IPS-18a (cell line): ENCODE results near the gene ROBO1.
"Not testable (repeated sequence)": the region's sequence is repeated elsewhere in the genome, so short reads cannot be mapped to it uniquely, and the experiment has no call there.

Experiments used
- H3K27ac ChIP-seq: one replicate; pipeline ENCODE4 v1.5.1; 2013; ENCODE audit warnings: low read length
- H3K27me3 ChIP-seq: one replicate; pipeline ENCODE4 v1.6.1; 2013; ENCODE audit warnings: mild to moderate bottlenecking, low read length; ENCODE audit not compliant: control insufficient read depth, insufficient read depth
- H3K36me3 ChIP-seq: one replicate; pipeline ENCODE4 v1.6.1; 2013; ENCODE audit warnings: low read depth, low read length; ENCODE audit not compliant: control insufficient read depth
- H3K4me1 ChIP-seq: one replicate; pipeline ENCODE4 v1.6.1; 2013; ENCODE audit warnings: low read depth, low read length; ENCODE audit not compliant: control insufficient read depth
- H3K4me3 ChIP-seq: one replicate; pipeline ENCODE4 v1.5.1; 2013; ENCODE audit warnings: low read length
- H3K9ac ChIP-seq: one replicate; pipeline ENCODE4 v1.6.1; 2013; ENCODE audit warnings: mild to moderate bottlenecking, low read length, moderate library complexity
- H3K9me3 ChIP-seq: one replicate; pipeline ENCODE4 v1.6.1; 2013; ENCODE audit warnings: low read depth, low read length; ENCODE audit not compliant: control insufficient read depth

ROBO1 gene

DNA sequence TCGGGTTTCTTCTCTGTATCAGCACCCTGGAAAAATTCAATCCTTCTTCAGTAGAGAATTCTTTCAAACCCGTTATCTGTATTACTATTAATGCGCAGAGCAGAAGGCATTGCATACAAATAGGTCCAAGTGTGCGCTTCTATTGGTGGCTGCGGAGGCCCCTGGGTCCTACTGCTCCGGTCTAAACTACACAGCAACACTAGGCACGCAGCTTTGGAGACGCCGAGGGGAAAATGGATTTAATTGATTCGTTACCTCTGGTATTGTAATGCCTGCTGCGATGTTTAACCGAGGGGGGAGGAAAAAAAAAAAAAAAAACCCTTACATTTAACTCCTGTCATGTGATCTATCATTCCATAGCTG is at the start of gene ROBO1:
ROBO1 (minus strand) TSS at position 94 of the 363 bp plus-strand sequence.
- H3K9ac ChIP-seq, result no peak within 1 kb of the TSS
- H3K4me3 ChIP-seq, result peak within 1 kb of the TSS; percentile 56
- no peak within 1 kb of the TSS for H3K27ac ChIP-seq
- H3K4me1 ChIP-seq, result peaks cover 12% of the 10 kb centered on the region
- no peaks in the 10 kb centered on the region for H3K9me3 ChIP-seq
- no peaks in the 10 kb centered on the region for H3K36me3 ChIP-seq
- H3K27me3 ChIP-seq, result peaks cover 45% of the 10 kb centered on the region

DNA sequence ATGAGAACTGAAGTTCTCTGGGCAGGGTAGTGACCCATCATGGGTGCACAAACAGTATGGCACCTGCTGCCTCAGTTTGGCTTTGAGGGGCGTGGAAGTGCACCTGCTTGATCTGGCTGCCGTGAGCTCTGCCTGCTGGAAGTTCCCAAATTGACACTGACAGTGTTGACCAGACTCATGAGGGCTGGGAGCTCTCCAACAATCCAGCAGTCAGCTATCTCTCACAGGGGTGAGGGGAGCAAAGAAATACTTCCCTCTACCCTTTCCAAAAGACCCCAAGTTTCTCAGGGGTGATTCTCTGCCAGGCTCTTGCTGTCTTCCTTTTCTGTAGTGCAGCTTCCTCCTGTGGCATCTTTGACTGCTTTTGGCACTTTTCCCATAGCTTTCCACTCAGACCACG is 49.4 kb upstream of the ROBO1 start:
- Histone ChIP-seq H3K27me3 (no peaks in the 10 kb centered on the region), H3K9ac (no peak overlapping the region), H3K4me3 (no peak overlapping the region), H3K9me3 (no peaks in the 10 kb centered on the region), H3K4me1 (no peaks in the 10 kb centered on the region), H3K27ac (no peak overlapping the region), H3K36me3 (no peaks in the 10 kb centered on the region)

DNA sequence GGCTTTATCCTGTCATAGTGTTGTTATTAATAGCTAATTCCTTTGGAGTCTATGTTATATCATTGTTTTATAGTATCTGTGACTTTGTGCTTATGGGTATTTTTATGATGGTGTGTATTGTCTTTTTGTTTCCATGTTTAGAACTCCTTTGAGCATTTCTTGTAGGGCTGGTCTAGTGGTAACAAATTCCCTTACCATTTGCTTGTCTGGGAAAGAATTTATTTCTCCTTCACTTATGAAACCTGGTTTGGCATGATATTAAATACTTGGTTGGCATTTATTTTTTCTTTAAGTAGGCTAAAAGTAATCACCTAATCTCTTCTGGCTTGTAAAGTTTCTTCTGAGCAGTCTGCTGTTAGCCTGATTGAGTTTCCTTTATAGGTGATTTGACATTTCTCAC is 47.7 kb upstream of the ROBO1 start:
- Histone ChIP-seq H3K36me3 (no peaks in the 10 kb centered on the region), H3K9me3 (no peaks in the 10 kb centered on the region), H3K27me3 (no peaks in the 10 kb centered on the region), H3K27ac (no peak overlapping the region), H3K4me3 (no peak overlapping the region), H3K9ac (no peak overlapping the region), H3K4me1 (no peaks in the 10 kb centered on the region)

DNA sequence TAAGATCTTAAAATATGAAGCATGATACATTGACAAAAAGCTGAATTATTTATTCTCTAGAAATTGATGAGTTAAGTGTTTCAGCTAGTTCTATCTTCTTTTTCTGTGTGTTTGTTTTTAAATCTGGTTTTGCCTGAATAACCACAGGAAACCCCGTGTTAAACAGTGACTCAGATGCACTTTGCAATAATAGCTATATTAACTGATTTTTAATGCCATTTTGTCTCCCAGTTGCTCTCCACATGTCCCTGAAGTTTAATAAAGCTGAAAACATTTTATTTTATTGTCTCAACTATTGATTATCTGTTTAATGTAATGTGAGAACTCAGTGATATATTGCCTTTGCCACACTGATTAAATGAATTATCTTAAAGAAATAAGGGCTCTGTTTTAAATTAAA is 42.8 kb upstream of the ROBO1 start:
- Histone ChIP-seq H3K4me3 (no peak overlapping the region), H3K9me3 (no peaks in the 10 kb centered on the region), H3K36me3 (no peaks in the 10 kb centered on the region), H3K9ac (no peak overlapping the region), H3K27ac (no peak overlapping the region), H3K4me1 (no peaks in the 10 kb centered on the region), H3K27me3 (no peaks in the 10 kb centered on the region)

DNA sequence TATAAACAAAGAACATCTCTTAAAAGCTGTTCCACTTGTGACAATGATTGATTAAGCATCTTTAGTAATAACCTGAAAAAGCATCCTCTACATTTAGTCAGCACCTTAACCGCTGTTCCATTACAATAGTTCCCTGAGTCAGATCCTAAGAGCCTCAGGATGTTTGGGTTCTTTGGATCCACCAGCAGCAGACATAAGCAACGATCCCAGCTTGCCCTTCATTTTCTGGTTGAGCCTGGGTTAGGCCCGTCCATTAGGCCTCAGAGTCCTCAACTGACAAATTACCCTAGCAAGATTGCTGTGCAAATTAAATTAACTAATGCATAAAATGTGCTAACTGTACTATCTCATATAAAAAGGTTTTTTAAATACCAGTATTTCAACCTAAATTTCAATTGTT is 42.3 kb upstream of the ROBO1 start:
- no peak overlapping the region for H3K4me3 ChIP-seq
- no peaks in the 10 kb centered on the region for H3K36me3 ChIP-seq
- H3K9ac ChIP-seq, result no peak overlapping the region
- no peaks in the 10 kb centered on the region for H3K27me3 ChIP-seq
- H3K4me1 ChIP-seq, result no peaks in the 10 kb centered on the region
- no peaks in the 10 kb centered on the region for H3K9me3 ChIP-seq
- H3K27ac ChIP-seq, result no peak overlapping the region

DNA sequence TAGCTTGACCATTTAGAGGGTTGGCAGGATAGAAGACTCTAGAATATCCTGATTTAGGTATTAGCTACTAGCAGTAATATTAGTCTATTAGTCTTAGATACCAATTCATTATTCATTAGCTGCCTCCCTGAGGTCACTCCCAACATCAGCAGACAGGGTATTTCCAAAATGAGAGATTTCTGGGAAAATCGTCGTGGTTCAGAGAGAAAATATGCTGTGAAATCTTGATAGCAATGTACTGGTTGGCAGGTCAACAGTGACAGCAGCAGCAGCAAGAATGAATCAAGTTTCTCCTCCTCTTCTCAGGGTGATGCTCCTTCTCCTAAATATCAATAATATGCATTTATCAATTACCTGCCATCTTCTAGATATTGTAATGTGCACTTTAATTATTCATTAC is 41.3 kb upstream of the ROBO1 start:
- Histone ChIP-seq H3K9me3 (no peaks in the 10 kb centered on the region), H3K4me3 (no peak overlapping the region), H3K36me3 (no peaks in the 10 kb centered on the region), H3K27ac (no peak overlapping the region), H3K27me3 (no peaks in the 10 kb centered on the region), H3K9ac (no peak overlapping the region), H3K4me1 (no peaks in the 10 kb centered on the region)

DNA sequence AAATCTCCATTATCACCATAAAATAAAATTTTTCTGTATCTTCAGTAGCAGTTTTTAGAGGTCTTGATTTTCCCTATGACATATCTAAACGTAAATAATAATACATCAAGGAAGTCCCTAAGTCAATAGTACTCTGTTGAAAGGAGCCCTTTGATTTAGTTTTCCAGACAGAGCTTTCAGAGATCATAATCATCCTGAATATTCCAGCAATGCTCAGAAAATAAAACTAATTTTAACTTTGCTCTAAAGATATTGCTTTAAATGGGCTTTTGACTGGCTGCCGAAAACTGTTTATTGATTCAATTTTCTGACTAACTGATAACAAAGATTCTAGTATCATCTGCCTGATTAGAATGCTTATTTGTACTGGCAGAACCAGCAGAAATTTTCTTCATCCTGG is 40.7 kb upstream of the ROBO1 start:
- no peaks in the 10 kb centered on the region for H3K4me1 ChIP-seq
- no peaks in the 10 kb centered on the region for H3K27me3 ChIP-seq
- H3K36me3 ChIP-seq, result no peaks in the 10 kb centered on the region
- H3K4me3 ChIP-seq, result no peak overlapping the region
- no peak overlapping the region for H3K27ac ChIP-seq
- H3K9me3 ChIP-seq, result no peaks in the 10 kb centered on the region
- no peak overlapping the region for H3K9ac ChIP-seq

DNA sequence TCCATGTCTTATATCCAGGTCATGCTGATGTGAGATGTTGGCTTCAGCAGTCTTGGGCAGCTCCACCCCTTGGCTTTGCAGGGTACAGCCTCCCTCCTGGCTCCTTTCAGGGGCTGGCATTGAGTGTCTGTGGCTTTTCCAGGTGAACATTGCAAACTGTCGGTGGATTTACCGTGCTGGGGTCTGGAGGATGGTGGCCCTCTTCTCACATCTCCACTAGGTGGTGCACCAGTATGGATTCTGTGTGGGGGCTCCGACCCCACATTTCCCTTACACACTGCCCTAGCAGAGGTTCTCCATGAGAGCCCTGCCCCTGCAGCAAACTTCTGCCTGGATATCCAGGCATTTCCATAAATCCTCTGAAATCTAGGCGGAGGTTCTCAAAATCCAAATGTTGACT is 22.4 kb upstream of the ROBO1 start:
- H3K9me3 ChIP-seq, H3K27ac ChIP-seq, H3K9ac ChIP-seq, H3K4me3 ChIP-seq, H3K36me3 ChIP-seq, H3K27me3 ChIP-seq, H3K4me1 ChIP-seq: not testable (repeated sequence)

DNA sequence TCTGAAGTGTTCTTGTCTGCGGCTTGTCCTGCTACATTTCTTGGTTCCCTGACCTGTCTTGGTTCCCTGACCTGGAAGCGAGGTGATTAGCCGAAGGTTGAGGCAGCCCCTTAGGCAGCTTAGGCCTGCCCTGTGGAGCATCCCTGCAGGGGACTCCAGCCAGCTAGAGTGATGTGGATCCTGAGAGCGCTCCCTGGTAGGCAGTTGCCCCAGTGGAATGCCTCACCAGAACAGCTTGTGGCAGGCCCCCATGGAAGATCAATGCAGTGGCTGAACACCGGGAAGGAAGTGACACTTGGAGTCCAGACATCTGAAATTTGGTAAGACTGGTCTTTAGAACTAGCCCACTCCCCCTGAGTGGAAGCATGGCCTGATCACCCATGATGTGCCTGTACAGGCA is 5.5 kb upstream of the ROBO1 start:
- Histone ChIP-seq H3K27ac (no peak overlapping the region), H3K27me3 (peaks cover 5% of the 10 kb centered on the region), H3K9ac (no peak overlapping the region), H3K4me3 (no peak overlapping the region), H3K4me1 (peaks cover 9% of the 10 kb centered on the region), H3K36me3 (no peaks in the 10 kb centered on the region), H3K9me3 (no peaks in the 10 kb centered on the region)

DNA sequence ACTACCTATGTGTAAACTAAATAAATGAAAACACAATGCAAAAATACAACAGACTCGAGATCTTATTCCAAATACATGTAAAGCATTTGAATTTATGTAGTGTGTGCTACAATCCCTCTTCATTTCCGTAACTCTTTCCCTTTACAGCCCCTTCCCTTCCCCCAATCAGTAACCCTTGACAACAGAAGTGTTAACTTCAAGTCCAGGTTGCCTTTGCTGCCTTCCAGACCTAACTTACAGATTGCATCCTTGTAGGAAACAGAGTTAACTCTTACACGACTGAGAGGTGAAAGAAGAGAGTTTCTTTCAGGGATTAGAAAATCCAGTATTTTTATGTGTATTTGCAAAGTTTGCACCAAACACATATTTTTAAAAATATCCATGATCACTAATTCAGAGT is 1.4 kb upstream of the ROBO1 start:
- H3K27me3 ChIP-seq, result peaks cover 45% of the 10 kb centered on the region
- H3K4me1 ChIP-seq, result peaks cover 12% of the 10 kb centered on the region
- no peak overlapping the region for H3K27ac ChIP-seq
- H3K9ac ChIP-seq, result no peak overlapping the region
- no peak overlapping the region for H3K4me3 ChIP-seq
- no peaks in the 10 kb centered on the region for H3K36me3 ChIP-seq
- H3K9me3 ChIP-seq, result no peaks in the 10 kb centered on the region

DNA sequence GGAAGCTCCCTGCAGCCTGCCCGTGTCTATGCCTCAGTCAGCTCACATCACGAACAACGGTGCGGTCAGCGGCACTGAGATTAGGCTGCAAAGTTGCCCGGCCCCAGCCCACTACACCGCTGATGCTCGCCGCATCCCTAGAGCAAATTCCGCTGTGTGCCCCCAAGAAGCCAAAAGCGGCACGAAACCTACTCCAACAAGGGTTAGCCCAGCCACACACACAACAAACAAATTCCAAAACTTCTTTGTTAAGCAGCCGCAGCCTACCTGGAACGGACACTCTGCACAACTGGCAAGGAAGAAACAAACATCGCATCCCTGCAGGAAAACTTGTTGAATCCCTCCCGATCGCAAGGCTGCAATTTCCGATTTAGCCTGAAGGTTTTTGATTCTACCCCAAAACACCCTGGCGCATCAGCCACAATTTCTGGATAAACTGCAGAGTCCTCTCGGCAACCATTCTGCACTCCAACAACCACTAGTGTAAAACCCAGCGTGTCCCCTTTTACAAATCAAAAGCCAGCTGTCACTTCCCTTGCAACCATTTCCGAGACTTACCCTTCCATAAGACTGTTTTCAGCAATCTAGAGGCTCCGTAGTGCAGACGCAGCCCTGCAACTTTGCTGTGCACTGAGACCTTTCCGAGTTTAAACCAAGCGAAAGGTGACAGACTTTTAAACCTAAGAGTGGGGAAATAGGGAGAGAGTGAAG is 449 bp downstream of the ROBO1 start:
- peaks cover 45% of the 10 kb centered on the region for H3K27me3 ChIP-seq
- H3K27ac ChIP-seq, result no peak overlapping the region
- no peak overlapping the region for H3K9ac ChIP-seq
- H3K36me3 ChIP-seq, result no peaks in the 10 kb centered on the region
- no peaks in the 10 kb centered on the region for H3K9me3 ChIP-seq
- H3K4me3 ChIP-seq, result peak overlapping the region; percentile 56
- H3K4me1 ChIP-seq, result peaks cover 12% of the 10 kb centered on the region

DNA sequence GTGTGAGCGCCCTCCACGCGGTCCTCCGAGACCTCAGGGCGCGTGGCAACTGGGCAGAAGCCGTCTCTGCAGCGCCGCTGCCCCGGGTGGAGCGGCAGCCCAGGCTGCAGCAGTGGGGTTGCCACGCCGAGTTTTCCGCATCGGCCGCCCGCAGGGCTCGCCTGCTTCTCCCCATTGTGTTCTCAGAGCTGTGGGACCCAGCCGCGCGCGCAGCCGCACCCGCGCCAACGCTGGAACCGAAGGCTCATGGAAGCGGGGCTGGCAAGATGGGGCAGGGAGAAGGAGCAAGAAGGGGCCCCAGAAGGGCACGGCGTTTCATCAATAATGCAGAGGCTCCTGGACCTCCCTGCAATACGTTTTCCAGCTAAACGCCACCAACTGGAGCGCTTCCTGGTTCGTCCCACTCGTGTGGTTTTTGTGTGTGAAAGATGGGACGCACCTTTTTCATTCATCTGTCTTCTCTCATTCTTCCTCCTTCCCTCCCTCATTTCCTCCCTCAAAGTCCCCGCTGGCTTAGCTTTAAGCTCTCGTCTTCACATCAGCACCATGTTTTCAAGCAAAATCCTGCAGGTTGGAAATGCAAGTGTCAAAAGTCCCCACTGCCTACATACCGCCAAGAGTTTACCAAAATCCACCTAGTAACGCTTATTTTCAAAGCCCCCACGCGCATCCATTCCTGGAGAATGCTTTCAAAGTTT is 1.2 kb downstream of the ROBO1 start:
- Histone ChIP-seq H3K9ac (no peak overlapping the region), H3K9me3 (no peaks in the 10 kb centered on the region)

More for the DNA sequence above, 1.2 kb downstream of the ROBO1 start:
- Histone ChIP-seq H3K36me3 (no peaks in the 10 kb centered on the region), H3K27me3 (peaks cover 45% of the 10 kb centered on the region), H3K27ac (no peak overlapping the region), H3K4me3 (peak overlapping the region; percentile 56), H3K4me1 (peaks cover 12% of the 10 kb centered on the region)
